ENCODE data around the gene NOXRED1. TPM values are rescaled to one million over a fixed set of nuclear protein-coding genes. Genes with fewer than 3 reads are reported as not detected.
"Not testable (repeated sequence)": the region's sequence is repeated elsewhere in the genome, so short reads cannot be mapped to it uniquely, and the experiment has no call there.

Gene NOXRED1
- total RNA-seq, 1 donor from 2014 or later: 1.2 TPM

DNA sequence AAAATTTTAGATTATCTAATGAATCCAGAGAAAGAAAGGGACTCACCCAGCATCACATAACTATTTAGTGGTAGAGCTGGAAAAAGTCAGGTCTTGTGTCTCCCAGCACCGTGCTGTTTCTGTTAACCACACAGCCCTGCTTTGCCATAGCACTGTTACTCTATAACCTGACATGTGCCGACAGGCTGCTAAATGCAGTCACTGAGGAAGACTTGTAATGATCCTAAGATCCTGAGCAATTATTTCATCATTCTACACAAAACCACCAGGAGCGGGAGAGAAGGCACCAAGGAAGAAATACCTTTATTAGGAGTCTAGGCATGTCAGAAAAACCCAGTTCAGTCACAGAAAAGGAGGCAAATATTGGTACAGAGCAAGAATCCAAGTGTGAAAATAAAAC, 3.1 kb upstream of the NOXRED1 start:
- no peak for DNase-seq (ENCODE audit: low spot score, unreplicated experiment)
- H3K9me3 Mint-ChIP-seq (ENCODE audit: low read depth): no peaks in the 10 kb centered on the region
- H3K27ac Mint-ChIP-seq: no peak overlapping the region
- H3K36me3 Mint-ChIP-seq (ENCODE audit: insufficient read depth): peaks cover 45% of the 10 kb centered on the region
- peaks cover 6% of the 10 kb centered on the region for H3K4me1 Mint-ChIP-seq (ENCODE audit: low read depth)
- H3K4me3 Mint-ChIP-seq (ENCODE audit: low read depth): no peak overlapping the region
- TF ChIP-seq, protein P1, sequence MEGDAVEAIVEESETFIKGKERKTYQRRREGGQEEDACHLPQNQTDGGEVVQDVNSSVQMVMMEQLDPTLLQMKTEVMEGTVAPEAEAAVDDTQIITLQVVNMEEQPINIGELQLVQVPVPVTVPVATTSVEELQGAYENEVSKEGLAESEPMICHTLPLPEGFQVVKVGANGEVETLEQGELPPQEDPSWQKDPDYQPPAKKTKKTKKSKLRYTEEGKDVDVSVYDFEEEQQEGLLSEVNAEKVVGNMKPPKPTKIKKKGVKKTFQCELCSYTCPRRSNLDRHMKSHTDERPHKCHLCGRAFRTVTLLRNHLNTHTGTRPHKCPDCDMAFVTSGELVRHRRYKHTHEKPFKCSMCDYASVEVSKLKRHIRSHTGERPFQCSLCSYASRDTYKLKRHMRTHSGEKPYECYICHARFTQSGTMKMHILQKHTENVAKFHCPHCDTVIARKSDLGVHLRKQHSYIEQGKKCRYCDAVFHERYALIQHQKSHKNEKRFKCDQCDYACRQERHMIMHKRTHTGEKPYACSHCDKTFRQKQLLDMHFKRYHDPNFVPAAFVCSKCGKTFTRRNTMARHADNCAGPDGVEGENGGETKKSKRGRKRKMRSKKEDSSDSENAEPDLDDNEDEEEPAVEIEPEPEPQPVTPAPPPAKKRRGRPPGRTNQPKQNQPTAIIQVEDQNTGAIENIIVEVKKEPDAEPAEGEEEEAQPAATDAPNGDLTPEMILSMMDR (IDR thresholded peaks at IDR 0.05; ENCODE audit: unreplicated experiment): no peak
- H3K27me3 Mint-ChIP-seq: no peaks in the 10 kb centered on the region

DNA sequence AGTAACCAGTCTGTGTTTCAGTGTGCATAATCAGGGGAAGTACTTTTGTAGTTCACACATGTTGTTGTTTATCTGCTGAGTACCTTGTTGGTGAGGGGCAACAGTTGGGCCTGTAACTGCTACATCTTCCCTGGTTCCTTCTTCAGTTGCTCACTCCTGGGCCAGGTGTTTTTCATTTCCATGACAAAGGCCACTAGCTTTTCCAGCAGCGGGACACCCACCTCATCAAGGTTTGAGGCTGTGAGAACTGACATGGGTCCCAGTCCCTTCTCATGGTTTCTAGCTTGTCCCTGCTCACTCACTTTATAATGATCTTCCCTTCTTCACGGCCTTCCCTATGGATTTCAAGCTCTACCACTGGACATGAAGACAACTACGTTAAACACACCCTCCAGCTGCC, 1.5 kb upstream of the NOXRED1 start:
- Mint-ChIP-seq H3K36me3 (ENCODE audit: insufficient read depth) (peaks cover 56% of the 10 kb centered on the region), H3K27ac (no peak overlapping the region), H3K9me3 (ENCODE audit: low read depth) (peaks cover 4% of the 10 kb centered on the region), H3K27me3 (no peaks in the 10 kb centered on the region), H3K4me3 (ENCODE audit: low read depth) (no peak overlapping the region), H3K4me1 (ENCODE audit: low read depth) (peaks cover 6% of the 10 kb centered on the region)
- DNase-seq (ENCODE audit: low spot score, unreplicated experiment): no peak
- TF ChIP-seq, protein P1 (IDR thresholded peaks at IDR 0.05; ENCODE audit: unreplicated experiment): no peak

DNA sequence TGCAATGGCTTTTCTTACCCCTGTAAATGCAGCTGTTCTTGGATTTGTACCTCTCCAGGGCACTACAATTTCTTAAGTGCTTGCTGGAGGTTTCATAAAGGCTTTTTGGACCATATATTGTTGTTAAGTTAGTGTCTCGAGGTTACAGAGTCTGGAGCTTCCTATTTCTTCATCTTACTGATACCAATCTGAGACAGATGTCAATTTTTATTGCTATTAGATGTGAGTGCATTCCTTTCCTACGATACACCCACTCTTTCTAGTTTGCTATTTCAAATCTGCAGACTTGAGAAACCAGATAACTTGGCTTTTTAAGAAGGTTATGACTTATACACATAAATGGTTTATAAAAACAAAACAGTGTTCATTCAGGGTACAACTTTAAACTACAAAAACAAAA, 2.1 kb downstream of the NOXRED1 start:
- Mint-ChIP-seq H3K27ac (no peak overlapping the region), H3K9me3 (ENCODE audit: low read depth) (peaks cover 20% of the 10 kb centered on the region), H3K27me3 (no peaks in the 10 kb centered on the region), H3K4me1 (ENCODE audit: low read depth) (peaks cover 6% of the 10 kb centered on the region), H3K4me3 (ENCODE audit: low read depth) (no peak overlapping the region), H3K36me3 (ENCODE audit: insufficient read depth) (peaks cover 49% of the 10 kb centered on the region)
- TF ChIP-seq, protein P1 (IDR thresholded peaks at IDR 0.05; ENCODE audit: unreplicated experiment): no peak
- no peak for DNase-seq (ENCODE audit: low spot score, unreplicated experiment)

DNA sequence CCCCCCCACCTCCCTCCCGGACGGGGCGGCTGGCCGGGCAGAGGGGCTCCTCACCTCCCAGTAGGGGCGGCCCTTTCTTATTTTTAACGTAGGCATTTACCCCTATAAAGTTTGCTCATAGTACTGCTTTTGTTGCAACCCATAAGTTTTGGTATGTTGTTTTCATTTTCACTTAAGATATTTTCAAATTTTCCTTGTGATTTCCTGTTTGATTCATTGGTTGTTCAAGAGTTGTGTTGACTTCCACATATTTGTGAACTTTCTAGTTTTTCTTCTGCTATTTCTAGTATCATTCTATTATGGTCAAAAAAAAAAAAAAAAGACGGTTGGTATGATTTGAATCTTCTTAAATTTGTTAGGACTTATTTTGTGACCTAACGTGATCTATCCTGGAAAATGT, 6.5 kb downstream of the NOXRED1 start:
- peaks cover 1% of the 10 kb centered on the region for H3K4me1 Mint-ChIP-seq (ENCODE audit: low read depth)
- H3K27me3 Mint-ChIP-seq: no peaks in the 10 kb centered on the region
- no peak overlapping the region for H3K4me3 Mint-ChIP-seq (ENCODE audit: low read depth)
- H3K9me3 Mint-ChIP-seq (ENCODE audit: low read depth): peaks cover 20% of the 10 kb centered on the region
- TF ChIP-seq, protein P1 (IDR thresholded peaks at IDR 0.05; ENCODE audit: unreplicated experiment): no peak
- peaks cover 29% of the 10 kb centered on the region for H3K36me3 Mint-ChIP-seq (ENCODE audit: insufficient read depth)
- H3K27ac Mint-ChIP-seq: no peak overlapping the region
- no peak for DNase-seq (ENCODE audit: low spot score, unreplicated experiment)

DNA sequence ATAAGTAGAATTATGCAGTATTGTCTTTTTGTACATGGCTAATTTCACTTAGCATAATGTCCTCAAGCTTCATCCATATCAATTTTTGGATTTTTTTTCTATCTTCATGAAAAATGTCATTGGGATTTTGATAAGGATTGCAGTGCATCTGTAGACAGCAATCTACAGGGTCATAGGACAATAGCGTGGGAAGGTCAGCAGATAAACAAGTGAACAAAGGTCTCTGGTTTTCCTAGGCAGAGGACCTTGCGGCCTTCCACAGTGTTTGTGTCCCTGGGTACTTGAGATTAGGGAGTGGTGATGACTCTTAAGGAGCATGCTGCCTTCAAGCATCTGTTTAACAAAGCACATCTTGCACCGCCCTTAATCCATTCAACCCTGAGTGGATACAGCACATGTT, 7.2 kb downstream of the NOXRED1 start:
- H3K27ac Mint-ChIP-seq; H3K27me3 Mint-ChIP-seq; H3K4me3 Mint-ChIP-seq (ENCODE audit: low read depth); DNase-seq (ENCODE audit: low spot score, unreplicated experiment); H3K4me1 Mint-ChIP-seq (ENCODE audit: low read depth): not testable (repeated sequence)
- H3K9me3 Mint-ChIP-seq (ENCODE audit: low read depth): peaks cover 20% of the 10 kb centered on the region
- H3K36me3 Mint-ChIP-seq (ENCODE audit: insufficient read depth): peaks cover 21% of the 10 kb centered on the region

DNA sequence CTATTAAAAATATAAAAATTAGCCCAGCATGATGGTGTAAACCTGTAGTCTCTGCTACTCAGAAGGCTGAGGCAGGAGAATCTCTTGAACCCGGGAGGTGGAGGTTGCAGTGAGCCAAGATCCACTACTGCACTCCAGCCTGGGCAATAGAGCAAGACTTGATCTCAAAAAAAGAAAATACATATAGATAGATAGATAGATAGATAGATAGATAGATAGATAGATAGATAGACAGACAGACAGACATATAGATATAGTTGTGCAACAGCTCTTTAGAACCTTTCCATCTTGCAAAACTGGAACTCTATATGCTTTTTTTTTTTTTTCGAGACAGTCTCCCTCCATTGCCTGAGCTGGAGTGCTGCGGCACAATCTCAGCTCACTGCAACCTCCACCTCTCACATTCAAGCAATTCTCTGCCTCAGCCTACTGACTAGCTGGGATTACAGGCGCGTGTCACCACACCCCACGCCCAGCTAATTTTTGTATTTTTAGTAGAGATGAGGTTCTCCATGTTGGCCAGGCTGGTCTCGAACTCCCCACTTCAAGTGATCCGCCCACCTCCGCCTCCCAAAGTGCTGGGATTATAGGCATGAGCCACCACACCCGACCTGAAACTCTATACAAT, 7.8 kb downstream of the NOXRED1 start:
- H3K27me3 Mint-ChIP-seq; H3K27ac Mint-ChIP-seq; H3K4me3 Mint-ChIP-seq (ENCODE audit: low read depth); DNase-seq (ENCODE audit: low spot score, unreplicated experiment); H3K4me1 Mint-ChIP-seq (ENCODE audit: low read depth): not testable (repeated sequence)
- Mint-ChIP-seq H3K9me3 (ENCODE audit: low read depth) (peaks cover 20% of the 10 kb centered on the region), H3K36me3 (ENCODE audit: insufficient read depth) (peaks cover 18% of the 10 kb centered on the region)
